ENCODE measurements around the gene WNT11. TPM values are rescaled to one million over a fixed set of nuclear protein-coding genes. Genes with fewer than 3 reads are reported as not detected.

The WNT11 gene
- total RNA-seq, 4 donors from 2014 or later = 20.4 to 137 (median 39.1) TPM

GRCh38 chr11:76185511-76185910 is 20.8 kb downstream of the WNT11 start:
- ATAC-seq (ENCODE audit: low FRiP score) = no peak

GRCh38 chr11:76184551-76184993 is 21.7 kb downstream of the WNT11 start:
- DNase-seq (ENCODE audit: low spot score) (no peak), ATAC-seq (ENCODE audit: low FRiP score) (no peak)
- no peak for TF ChIP-seq CTCF (IDR thresholded peaks at IDR 0.05)

More at GRCh38 chr11:76185511-76185910, 20.8 kb downstream of the WNT11 start:
- no peak for TF ChIP-seq CTCF (IDR thresholded peaks at IDR 0.05)
- no peak for DNase-seq (ENCODE audit: low spot score)

- DNase-seq (ENCODE audit: low spot score) (no peak), ATAC-seq (ENCODE audit: low FRiP score) (no peak)
- no peak for TF ChIP-seq CTCF (IDR thresholded peaks at IDR 0.05)
Measured at GRCh38 chr11:76181371-76181770, 24.9 kb downstream of the WNT11 start.

- DNase-seq (ENCODE audit: low spot score) (no peak), ATAC-seq (ENCODE audit: low FRiP score) (no peak)
- no peak for TF ChIP-seq CTCF (IDR thresholded peaks at IDR 0.05)
Measured at GRCh38 chr11:76179147-76179546, 27.2 kb downstream of the WNT11 start.

- DNase-seq (ENCODE audit: low spot score) (no peak), ATAC-seq (ENCODE audit: low FRiP score) (no peak)
- TF ChIP-seq CTCF (IDR thresholded peaks at IDR 0.05) = no peak
Measured at GRCh38 chr11:76177250-76177686, 29.0 kb downstream of the WNT11 start.

- DNase-seq (ENCODE audit: low spot score) = no peak
- no peak for ATAC-seq (ENCODE audit: low FRiP score)
- no peak for TF ChIP-seq CTCF (IDR thresholded peaks at IDR 0.05)
Measured at GRCh38 chr11:76176463-76176862, 29.8 kb downstream of the WNT11 start.

GRCh38 chr11:76175783-76176182 is 30.5 kb downstream of the WNT11 start:
- TF ChIP-seq CTCF (IDR thresholded peaks at IDR 0.05) = no peak
- ATAC-seq (ENCODE audit: low FRiP score) = no peak
- DNase-seq (ENCODE audit: low spot score) = no peak

Measured in omental fat pad (tissue), 4 donors.